WI38 (cell line): ENCODE results near the gene SLBP.

Experiments
- H3K4me3 ChIP-seq: 2 replicates; pipeline ENCODE4 v1.5.1; 2011; ENCODE audit warnings: low read depth, mild to moderate bottlenecking, control low read depth, low read length
- CTCF ChIP-seq: IDR thresholded peaks from 2 replicates; pipeline ENCODE4 v1.5.1; 2012; ENCODE audit warnings: low read depth, mild to moderate bottlenecking, control low read depth, low read length

SLBP gene

GRCh38 chr4:1743975-1744374 lies 31.9 kb upstream of the SLBP start:
- no peak overlapping the region for H3K4me3 ChIP-seq

DNA sequence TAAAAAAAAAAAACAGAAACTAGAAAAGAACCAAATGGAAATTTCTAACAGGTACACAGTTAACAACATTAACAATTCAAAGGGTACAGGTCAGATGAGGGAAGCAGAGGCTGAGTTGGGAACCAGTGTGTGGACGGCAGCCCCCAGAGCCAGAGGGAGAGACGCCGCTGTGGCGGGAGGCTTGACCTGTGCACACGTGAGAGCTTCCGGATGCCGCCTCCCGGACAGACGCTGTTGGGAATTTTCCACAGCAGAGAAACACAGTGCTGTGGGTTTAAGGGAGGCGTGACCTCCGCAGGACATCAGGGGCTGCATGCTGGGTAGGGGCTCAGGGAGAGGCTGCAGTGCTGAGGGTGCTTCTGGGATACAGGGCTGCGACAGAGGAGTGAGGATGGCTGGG lies 31.4 kb upstream of the SLBP start:
- no peak for TF ChIP-seq CTCF
- no peak overlapping the region for H3K4me3 ChIP-seq

More at GRCh38 chr4:1743975-1744374, 31.9 kb upstream of the SLBP start:
- TF ChIP-seq CTCF = no peak

- H3K4me3 ChIP-seq = no peak overlapping the region
- TF ChIP-seq CTCF = no peak
Measured at GRCh38 chr4:1741208-1741607, 29.1 kb upstream of the SLBP start.

DNA sequence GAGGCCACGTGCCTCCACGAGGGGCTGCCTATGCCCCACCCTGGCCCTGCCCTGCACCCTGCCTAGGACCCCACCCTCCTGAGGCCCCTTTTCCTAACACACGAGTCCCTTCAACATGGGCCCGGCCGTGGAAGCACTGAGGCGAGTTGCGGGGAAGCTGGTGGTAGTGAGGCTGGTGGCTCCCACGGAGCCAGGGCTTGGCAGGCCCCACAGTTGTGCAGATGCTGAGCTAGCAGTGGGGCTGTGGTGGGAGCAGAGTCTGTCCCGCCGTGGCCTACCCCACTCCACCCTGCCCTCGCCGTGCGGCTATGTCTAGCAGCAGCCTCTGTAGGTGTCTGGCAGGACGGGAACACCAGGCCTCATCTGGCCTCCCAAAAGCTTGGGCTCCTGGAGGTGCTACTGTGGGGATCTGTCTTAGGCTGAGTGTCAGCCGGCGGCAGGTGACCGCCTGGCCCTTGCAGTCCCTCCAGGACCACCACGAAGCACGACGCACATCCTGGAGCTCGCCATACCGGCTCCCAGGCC lies 28.0 kb upstream of the SLBP start:
- no peak overlapping the region for H3K4me3 ChIP-seq
- TF ChIP-seq CTCF = no peak

DNA sequence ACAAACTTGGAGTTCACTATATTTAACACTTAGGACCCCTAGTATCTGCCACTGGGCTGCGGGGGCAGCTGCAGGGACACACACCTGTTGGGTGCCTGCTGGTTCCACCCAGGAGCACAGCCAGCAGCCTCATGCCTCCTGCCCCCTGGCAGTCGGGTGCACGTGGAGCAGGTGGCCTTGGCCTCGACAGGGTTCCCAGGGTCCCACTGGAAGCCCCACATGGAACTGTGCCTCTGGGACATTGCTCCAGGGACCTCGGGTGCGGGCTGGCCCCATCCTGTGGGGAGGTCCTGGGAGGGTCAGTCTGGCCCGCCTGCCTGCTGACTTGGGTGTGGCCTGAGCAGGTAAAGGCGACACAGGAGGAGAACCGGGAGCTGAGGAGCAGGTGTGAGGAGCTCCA lies 27.2 kb upstream of the SLBP start:
- TF ChIP-seq CTCF = no peak
- H3K4me3 ChIP-seq = no peak overlapping the region

DNA sequence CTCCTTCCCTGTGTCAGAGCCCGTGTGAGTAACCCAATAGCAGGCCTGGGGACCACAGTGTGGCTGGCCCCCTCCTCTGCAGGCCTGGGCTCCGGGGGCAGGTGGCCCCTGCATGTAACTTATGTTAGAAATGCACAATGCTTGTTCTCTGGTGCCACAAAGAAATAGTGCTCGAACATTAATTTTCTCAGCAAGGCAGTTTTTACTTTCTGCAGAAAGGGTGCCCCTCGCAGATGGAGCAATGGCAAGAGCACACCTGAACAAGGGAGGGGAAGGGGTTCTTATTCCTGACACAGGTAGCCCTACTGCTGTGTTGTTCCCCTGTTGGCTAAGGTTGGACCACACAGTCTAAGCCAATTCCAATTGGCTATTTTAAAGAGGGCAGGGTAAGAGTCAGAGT lies 26.3 kb upstream of the SLBP start:
- no peak for TF ChIP-seq CTCF
- no peak overlapping the region for H3K4me3 ChIP-seq

GRCh38 chr4:1737666-1738065 lies 25.5 kb upstream of the SLBP start:
- no peak for TF ChIP-seq CTCF
- no peak overlapping the region for H3K4me3 ChIP-seq
